T-helper 1 cell treated with Interleukin-12 subunit alpha and Interleukin-12 subunit beta and Interleukin-4 antibody, amounts not matched to agents 30 μg/mL and 1 μg/mL, for 36 hours (primary cell): ENCODE measurements around the gene NME8.

Experiments used
- H3K27ac Mint-ChIP-seq: one replicate; pipeline ENCODE4 v1.8.0; 2021; ENCODE audit warnings: mild to moderate bottlenecking, mixed read lengths
- H3K27me3 Mint-ChIP-seq: one replicate; pipeline ENCODE4 v1.8.0; 2021; ENCODE audit warnings: low read depth, mixed read lengths
- H3K36me3 Mint-ChIP-seq: one replicate; pipeline ENCODE4 v1.8.0; 2021; ENCODE audit warnings: low read depth, mixed read lengths
- H3K4me1 Mint-ChIP-seq: one replicate; pipeline ENCODE4 v1.8.0; 2021; ENCODE audit warnings: low read depth, mixed read lengths
- H3K4me3 Mint-ChIP-seq: one replicate; pipeline ENCODE4 v1.8.0; 2021; ENCODE audit warnings: mild to moderate bottlenecking, moderate library complexity, mixed read lengths
- H3K9me3 Mint-ChIP-seq: one replicate; pipeline ENCODE4 v1.8.0; 2021; ENCODE audit warnings: mixed read lengths

Gene NME8

DNA sequence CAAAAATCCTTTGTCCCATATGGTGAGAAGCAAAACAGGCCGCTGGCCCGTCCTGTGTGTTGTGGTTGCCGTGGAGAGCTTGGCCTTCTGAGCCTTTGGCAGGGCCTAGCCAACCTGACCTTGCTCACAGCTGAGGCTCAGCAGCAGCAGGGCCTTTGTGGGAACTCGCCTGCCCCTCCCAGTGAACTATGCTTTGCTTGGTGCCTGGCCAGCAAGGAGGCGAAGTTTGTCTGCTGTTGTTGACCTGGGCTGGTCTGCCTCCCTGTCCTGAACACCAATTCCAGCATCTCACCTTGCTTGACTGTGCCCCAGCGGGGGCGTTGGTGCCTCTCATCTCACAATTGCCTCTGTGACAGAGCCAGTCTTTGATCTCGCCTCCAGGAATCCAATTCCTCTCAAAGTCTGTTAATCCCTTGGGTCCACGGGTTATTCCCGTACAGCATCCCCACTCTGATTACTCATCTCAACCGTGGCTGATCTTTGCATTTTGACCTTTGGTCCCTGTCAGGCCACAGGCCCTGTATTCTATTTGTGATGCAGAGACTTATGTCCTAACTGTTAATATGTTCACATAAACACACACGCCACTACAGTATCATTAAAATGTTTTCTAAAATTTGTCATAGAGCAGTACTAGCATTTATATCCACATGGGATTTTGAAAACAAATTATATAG, 94.7 kb downstream of the NME8 start:
- Mint-ChIP-seq H3K27me3 (no peaks in the 10 kb centered on the region), H3K4me1 (no peaks in the 10 kb centered on the region), H3K4me3 (no peak overlapping the region), H3K36me3 (no peaks in the 10 kb centered on the region), H3K27ac (no peak overlapping the region), H3K9me3 (no peaks in the 10 kb centered on the region)

DNA sequence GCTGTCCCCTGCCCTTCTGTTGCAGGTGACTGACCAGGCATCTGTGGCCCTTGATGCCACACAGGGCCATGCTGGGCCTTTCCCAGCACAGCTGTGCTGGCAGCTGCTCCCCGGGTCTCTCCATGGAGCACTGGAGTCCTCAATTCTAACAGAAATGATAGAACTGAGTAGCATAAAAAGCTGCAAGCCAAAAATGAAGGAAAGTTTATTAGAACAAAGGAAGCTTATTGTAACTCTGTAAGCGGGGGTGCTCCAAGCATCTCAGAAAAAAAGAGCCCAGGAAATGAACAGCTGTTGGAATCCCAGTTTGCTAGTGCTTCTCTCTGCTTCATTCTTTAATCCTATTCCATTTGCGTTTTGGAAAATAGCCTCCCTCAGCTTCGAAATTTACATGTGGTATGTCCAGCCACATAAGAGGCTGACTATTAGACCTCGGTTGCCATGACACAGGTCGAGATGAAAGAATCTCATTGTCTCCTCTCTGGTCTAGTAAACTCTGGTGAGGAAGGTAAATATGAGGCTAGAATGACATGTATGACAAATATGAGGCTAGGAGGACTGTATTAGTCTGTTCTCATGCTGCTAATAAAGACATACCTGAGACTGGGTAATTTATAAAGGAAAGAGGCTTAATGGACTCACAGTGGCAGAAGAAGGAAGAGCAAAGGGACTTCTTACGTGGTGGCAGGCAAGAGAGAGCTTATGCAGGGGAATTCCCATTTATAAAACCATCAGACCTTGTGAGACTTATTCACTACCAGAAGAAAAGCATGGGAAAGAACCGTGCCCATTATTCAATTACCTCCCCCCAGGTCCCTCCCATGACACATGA, 95.7 kb downstream of the NME8 start:
- Mint-ChIP-seq H3K27ac (no peak overlapping the region), H3K4me3 (no peak overlapping the region), H3K9me3 (no peaks in the 10 kb centered on the region), H3K27me3 (no peaks in the 10 kb centered on the region), H3K4me1 (no peaks in the 10 kb centered on the region), H3K36me3 (no peaks in the 10 kb centered on the region)

DNA sequence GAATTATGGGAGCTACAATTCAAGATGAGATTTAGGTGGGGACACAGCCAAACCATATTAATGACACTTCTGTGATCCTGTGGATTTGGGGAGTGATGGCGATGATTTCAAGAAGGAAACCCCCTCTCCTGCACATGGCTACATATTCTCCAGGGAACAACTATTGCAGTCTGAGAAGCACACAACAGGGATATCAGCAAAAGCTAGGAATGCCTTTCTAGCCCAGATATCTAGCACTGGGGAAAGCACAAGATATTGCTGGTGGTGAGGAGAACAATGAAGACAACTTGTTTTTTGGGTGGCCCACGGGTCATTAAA, 96.3 kb downstream of the NME8 start:
- no peaks in the 10 kb centered on the region for H3K27me3 Mint-ChIP-seq
- H3K27ac Mint-ChIP-seq: no peak overlapping the region
- H3K9me3 Mint-ChIP-seq: no peaks in the 10 kb centered on the region
- no peaks in the 10 kb centered on the region for H3K36me3 Mint-ChIP-seq
- no peak overlapping the region for H3K4me3 Mint-ChIP-seq
- H3K4me1 Mint-ChIP-seq: no peaks in the 10 kb centered on the region

DNA sequence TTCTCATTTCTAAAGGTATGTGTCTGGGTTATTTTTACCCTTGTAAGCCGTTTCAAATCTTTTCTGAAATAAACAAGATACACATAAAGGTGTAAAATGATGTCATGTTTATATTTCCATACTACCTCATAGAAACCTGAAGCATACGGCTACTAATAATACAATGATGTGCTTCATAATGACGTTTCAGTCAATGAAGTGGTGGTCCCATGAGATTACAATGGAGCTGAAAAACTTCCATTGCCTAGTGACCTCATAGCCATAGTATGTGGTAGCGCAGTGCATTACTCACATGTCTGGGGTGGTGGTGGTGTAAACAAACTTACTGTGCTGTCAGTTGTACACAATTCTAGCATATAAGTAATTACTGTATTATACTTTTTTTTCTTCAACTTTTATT, 96.9 kb downstream of the NME8 start:
- Mint-ChIP-seq H3K4me1 (no peaks in the 10 kb centered on the region), H3K4me3 (no peak overlapping the region), H3K36me3 (no peaks in the 10 kb centered on the region), H3K27me3 (no peaks in the 10 kb centered on the region), H3K27ac (no peak overlapping the region), H3K9me3 (no peaks in the 10 kb centered on the region)

DNA sequence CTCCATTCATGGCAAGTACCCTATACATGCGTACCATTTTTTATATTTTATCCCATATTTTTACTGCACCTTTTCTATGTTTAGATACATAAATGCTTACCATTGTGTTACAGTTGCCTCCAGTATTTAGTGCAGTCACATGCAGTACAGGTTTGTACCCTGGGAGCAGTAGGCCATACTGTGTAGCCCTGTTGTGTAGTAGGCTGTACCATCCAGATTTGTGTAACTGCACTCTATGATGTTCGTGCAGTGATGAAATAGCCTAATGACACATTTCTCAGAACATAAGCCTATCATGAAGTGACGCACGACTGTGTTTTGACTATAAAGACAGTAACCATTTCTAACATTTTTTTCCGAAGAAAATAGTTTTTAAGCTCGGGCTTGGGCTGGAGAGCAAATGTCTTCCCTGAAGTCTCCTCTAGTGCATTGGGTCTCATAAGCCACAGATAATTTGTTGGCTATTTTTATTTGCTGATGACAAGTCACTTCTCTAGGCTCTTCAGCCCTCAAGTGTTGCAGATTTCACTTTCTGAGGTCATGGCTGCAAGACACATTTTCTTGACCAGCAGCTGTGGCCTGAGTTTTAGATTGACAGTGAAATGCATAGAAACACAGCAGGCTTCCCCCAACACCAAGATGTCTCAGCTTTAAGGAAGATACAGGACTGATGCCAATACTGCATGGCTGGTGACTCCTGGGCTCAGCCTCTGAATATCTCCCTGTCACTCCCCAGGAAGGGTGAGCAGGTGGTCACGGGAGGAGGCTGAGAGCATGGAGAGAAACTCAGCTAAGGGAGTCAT, 98.9 kb downstream of the NME8 start:
- no peaks in the 10 kb centered on the region for H3K27me3 Mint-ChIP-seq
- H3K36me3 Mint-ChIP-seq: no peaks in the 10 kb centered on the region
- no peaks in the 10 kb centered on the region for H3K4me1 Mint-ChIP-seq
- H3K27ac Mint-ChIP-seq: no peak overlapping the region
- no peaks in the 10 kb centered on the region for H3K9me3 Mint-ChIP-seq
- H3K4me3 Mint-ChIP-seq: no peak overlapping the region

GRCh38 chr7:37947941-37948210, 99.5 kb downstream of the NME8 start:
- Mint-ChIP-seq H3K36me3 (no peaks in the 10 kb centered on the region), H3K27me3 (no peaks in the 10 kb centered on the region), H3K9me3 (no peaks in the 10 kb centered on the region), H3K4me1 (no peaks in the 10 kb centered on the region), H3K27ac (no peak overlapping the region), H3K4me3 (no peak overlapping the region)
